GM18520 (cell line): ENCODE data around the gene CDH13.

Source experiments
- ATAC-seq: cut with Tn5 transposase; IDR thresholded peaks from one replicate; pipeline ENCODE4 v1.9.1; 2021; ENCODE audit not compliant: unreplicated experiment

CDH13 gene

DNA sequence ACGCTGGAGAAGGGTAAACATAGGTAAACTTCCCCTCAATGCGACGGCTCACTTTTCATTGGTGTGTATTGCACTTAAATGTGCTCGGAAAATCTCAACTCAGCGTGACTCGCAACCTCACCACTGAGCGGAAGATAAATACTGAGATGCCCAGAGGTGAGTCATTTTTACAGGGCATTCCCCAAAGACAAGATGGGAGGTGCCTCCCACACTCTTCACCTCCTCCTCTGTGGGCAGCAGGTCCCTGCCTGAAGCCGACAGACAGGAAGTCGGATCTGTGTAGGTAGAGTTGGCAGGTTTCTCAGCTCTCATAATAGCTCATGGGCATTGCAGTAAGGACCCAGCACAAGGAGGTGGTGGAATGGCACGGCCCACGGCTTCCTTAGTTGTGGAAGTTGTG, 906.4 kb downstream of the CDH13 start:
- ATAC-seq, result no peak

DNA sequence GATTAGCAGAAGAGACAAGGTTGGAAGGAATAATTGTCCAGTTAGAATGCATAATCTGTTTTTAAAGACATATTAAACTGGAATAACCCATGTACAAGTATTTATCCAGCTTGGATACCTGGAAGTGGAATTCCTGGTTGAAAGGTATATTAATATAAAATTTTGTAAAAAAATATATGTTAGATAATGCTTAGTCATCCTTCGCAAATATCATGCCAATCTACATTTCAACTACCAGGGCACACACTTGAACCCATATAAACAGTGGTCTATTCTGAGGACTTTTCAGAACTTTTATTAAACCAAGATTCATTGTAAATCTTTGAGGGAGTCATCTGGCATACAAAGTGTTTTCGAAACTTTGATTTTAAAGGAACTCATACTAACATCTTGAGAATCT, 911.9 kb downstream of the CDH13 start:
- ATAC-seq, result no peak

DNA sequence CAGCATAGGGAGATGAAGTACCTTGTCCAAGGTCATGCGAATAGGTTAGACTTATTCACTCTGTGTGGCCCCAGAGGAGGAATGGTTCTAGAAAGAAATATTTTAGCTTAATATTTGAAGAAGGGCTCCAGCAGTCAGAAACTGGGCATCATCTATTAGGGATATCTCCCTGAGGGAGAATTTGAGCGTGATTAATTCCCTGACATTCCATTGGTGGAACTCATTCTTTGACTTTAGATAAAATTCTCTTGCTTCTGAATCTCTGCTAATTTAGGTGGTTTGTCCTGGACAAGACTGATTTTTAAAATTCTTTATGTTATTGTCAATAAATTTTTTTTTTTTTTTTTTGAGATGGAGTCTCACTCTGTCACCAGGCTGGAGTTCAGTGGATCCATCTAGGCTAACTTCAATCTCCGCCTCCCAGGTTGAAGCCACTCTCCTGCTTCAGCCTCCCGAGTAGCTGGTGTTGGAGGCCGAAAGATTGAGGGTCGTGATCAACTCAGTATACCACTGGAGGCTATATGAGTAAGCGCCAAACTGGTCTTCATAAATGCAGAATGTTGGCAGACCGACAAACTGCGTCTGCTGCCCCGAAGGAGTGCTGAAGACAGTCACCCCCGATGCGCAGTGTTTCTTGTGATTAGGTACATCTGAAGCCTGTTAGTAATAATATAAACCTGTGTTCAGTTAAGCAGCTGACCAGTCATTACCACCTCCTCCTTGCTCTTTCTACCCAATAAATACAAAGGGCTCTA, 913.1 kb downstream of the CDH13 start:
- no peak for ATAC-seq

DNA sequence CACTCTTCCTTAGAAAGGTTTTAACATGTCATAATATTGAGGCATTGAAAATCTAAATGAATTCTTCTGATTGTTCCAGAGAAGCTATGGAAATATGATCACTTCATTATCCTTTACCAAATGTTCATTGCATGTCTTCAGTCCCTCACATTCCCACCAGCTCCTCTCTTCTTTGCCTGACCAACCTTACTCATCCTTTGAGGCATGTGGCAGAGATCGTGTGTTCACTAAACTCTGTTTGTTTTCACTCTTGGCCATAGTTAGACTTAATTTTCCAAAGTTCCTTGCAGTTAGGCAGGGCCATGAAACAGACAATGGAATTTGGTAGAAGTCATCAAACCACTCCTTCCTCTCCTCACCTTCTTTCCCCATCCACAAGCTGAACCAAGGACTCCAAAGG, 914.5 kb downstream of the CDH13 start:
- ATAC-seq, result no peak

DNA sequence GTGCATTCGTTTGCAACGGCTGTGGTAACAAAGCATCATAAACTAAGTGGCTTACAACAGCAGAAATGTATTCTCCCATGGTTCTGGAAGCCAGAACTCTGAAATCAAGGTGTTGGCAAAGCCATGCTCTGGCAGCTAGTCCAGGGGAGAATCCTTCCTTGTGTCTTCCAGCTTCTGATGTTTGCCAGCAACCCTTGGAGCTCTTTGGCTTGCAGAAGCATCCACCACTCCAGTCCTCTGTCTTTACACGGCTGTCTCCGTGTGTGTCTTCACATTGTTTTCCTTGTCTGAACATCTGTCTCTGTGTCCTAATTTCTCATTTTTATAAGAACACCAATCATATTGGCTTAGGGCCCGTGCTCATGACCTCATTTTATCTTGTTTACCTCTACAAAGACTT, 915.7 kb downstream of the CDH13 start:
- ATAC-seq, result no peak

DNA sequence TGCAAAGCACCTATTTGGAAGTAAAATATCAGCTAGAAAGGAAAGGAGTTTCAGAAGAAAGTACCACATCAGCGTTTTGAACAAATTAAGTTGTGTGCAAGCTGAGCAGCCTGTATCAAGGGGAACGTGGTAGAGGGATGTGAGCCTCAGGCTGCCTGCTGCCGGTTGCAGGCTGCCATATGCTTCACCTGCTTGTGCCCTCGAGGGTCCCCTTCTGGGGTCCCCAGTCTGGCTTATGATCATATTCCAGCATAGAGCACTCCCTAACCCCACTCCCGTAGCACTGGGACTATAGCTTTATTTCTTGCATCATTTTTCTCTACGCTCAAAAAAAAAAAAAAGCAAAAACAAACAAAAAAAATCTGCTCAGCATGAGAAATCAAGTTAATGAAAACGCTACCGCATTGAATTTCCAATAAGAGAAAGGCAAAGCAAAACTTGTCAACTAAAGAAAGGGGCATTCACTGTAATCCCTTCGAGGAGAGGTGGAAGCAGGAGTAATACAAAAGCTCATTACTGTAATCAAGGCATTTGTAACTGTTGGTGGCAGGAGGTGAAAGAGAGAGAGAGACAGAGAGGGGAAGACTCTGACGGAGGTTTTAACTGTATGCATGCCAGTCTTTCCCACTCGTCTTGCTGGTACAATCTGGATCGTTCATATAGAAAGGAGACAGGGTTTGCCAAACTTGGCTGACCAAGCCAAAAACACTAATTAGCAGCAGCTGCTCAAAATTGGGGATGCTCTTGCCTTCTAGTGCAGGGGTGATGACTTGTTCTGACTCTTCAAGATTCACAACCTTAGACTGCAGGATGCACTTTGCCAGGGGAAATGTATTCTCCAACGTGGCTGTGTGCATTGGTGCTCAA, 922.8 kb downstream of the CDH13 start:
- no peak for ATAC-seq

DNA sequence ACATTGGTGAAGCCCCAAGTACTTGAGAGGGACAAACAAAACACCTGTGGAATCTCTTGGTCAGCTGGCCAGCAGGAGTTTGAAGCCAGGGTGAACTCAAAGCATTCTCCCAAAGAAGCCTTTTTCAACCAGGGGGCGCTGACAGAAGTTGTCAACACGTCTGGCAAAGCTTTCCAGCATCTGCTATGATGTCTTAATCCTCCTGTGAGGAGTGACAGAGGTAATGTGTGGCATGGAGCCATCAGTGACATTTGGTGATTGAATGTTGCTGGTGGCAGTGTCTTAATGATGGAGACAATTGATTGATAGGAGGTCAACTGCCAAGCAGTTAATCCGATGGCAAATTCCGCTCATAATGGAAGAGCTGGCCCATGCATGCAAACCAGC, 923.4 kb downstream of the CDH13 start:
- ATAC-seq, result no peak

DNA sequence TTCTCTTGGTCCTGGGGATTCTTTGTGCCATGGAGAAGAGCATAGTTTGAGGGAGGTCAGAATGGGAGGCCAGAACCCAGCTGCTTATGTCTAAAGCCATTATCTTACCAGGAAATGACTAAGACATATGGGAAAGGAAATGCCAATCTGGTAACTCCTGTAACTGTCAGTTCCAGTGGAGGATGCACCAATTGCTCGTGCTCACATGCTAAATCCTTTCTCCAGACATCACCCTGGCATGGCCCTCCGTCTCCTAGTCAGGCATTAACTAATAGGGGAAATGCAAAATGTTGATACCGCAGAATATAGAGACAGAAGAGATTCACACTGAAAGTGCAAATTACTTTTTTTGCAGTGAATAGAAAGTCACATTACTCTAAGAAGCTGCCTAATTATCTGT, 925.5 kb downstream of the CDH13 start:
- no peak for ATAC-seq

DNA sequence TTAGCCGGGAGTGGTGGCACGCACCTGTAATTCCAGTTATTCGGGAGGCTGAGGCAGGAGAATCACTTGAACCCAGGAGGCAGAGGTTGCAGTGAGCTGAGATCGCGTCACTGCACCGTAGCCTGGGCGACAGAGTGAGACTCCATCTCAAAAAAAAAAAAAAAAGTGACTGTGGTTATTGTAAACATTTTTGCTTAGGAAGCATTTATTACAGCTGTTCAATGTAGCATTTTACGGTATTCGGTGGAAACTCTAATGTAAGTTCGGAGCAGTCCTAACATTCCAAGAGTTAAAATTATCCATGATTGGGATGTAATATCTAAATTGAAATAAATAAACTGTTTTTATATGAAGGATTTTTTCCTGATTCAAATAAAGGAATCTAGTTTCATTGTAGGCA, 926.2 kb downstream of the CDH13 start:
- ATAC-seq, result no peak

DNA sequence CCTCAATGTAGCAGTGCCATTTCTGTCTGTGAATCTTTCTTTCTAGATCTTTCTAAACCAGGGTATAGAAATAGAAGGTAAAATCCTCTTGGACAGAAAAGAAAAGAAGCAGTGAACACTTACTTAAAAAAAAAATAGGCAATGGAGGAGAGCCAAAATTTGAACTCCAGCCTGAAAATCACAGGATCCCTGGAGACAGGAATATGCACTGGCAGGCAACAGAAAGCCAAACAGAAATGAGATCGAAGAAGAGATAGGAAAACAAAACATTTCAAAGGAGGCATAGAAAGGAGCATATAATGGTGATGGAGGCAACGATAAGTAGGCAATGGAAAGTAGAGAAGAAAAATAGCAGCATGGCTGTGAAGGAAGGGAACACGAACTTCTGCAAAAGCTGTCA, 927.3 kb downstream of the CDH13 start:
- ATAC-seq, result no peak

DNA sequence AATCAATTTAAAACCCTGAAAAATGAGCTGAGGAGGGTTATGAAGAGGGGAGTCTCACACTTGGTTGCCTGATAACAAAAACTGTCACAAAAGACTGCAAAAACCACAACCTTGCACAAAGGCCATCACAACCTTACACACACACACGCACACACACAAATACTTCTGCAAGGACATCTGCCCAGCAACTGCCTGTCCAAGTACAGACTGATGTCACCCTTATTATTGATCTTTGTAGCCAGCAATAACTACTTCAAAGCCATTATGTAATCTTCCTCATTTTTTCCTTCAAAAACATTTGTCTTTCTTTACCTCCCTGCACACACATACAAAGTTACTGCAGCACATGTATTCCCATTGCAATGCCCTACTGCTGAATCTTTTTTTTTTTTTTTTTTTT, 927.8 kb downstream of the CDH13 start:
- no peak for ATAC-seq

DNA sequence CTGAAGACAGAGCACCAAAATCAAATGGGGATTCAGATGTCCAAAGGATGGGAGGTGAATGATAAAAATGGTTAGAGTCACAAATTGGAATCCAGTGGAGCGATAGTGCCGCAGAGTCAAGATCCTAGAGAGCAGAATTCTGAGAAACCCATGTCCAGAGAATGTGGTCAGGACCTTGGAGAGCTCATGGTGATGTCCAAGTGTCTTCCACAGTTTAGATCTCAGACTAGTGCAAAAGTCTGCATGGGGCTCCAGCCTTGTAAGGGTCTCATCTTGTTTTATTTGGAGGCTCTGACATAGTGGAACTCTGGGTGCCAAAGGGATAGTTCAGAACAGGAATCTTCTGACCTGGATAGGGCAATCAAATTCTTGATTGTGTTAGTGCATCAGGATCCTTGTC, 935.1 kb downstream of the CDH13 start:
- no peak for ATAC-seq

DNA sequence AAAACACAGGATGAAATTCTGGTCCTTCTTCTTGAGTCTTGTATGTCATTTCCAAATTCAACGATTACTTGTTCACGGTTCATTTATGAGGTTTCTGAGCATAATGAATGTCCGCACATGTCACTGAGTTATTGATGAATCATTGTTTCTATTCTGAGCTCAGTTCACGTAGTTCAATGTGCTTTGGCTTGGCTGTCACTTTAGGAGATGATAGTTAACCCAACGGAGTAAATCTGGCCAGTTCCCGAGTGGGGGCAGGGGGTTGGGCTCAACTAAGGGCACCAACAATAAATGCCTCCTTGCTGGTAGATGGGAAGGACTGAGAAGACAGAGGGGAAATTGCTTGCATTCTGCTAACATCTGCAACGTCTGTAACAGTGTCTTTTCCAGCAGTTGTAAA, 941.6 kb downstream of the CDH13 start:
- ATAC-seq, result no peak

DNA sequence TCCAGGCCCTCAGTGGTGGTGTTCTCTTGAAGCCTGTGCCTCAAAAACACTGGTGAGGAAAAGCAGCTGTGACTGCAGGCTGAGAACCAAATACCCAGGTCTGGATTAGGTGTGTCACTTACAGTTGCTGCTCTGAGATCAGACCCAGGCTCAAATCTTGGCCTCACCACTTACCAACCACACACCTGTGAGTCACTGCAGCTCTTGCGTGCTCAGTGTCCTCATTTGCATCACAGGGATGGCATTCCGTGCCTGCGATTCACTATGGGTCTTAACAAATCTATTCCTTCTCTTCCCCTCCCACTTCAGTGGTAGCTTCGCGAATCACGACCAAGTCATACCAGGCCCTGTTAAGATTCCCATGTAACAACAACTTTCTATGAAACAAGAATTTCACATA, 947.6 kb downstream of the CDH13 start:
- no peak for ATAC-seq

DNA sequence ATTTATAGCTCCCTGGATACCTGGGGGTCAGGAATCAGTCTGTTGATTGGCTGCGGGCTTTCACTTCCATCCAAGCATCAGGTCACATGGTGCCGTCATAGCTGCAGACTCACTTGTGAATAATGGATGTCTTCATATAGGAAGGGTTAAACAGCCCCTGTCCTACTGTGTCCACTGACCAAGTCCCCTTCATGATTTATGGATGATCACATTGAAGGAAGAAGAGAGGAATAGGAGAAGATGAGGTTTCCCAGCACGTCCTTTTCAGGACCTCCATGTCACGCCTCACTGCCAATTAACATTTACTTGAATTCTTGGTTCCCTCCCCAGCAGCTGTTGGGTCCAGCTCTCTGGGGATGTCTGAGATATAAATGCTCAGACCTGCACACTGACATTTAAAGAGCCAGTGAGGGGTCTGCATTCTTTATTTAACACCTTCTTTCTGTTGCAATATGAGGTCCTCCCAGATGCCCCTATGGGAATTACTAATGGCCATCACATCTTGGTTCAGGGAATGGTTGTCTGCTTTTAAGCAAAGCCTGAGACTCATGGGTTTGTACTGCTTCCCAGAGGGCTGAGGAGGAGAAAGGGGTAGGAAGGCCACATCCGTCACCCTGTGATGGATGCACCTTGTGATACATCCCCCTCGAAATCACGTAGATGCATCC, 950.4 kb downstream of the CDH13 start:
- ATAC-seq, result no peak

DNA sequence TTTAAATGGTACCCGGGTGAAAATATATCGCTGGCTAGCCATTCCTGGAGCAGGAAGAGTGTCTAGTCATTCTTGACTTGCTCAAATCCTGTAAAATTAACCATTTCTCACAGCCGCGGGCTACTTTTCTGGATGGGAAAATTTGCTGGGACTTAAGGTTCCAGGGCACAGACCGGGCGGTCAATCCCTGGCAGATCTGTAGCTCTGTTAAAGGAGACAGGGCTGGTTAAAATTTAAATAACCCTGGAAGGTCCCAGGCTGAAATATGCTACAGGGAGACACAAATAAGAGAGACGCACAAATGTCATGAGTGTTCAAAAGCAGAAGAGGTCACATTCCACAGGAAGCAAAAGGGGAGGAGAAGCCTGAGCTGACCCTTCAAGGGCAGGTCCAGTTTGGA, 951.4 kb downstream of the CDH13 start:
- no peak for ATAC-seq

DNA sequence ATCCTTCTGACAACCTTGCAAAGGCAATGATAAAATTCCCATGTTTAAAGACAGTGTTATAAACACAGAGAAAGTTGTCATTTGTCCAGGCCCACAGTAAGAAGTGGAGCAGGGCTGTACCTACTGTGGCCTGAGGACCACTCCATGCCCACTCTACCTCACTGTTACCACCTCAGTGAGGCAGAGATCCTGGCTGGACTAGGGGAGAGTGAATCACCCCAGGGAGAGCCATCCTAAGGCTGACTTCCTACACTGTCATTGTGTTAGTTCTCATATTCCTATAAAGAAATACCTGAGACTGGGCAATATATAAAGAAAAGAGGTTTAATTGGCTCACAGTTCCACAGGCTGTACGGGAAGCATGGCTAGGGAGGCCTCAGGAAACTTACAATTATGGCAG, 952.3 kb downstream of the CDH13 start:
- no peak for ATAC-seq

DNA sequence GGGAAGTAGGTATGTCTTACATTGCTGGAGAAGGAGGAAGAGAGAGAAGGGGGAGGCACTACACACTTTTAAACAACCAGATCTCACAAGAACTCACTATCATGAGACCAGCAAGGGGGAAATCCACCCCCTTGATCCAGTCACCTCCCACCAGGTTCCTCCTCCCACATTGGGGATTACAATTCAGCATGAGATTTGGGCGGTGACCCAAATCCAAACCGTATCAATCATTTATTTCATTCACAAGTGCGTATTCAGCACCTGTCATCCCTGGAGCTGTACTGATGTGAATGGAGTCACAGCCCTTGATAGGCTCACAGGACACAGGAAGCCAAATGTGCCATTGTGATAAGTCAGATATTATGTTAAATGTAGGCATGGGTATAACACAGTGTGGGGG, 952.7 kb downstream of the CDH13 start:
- no peak for ATAC-seq

DNA sequence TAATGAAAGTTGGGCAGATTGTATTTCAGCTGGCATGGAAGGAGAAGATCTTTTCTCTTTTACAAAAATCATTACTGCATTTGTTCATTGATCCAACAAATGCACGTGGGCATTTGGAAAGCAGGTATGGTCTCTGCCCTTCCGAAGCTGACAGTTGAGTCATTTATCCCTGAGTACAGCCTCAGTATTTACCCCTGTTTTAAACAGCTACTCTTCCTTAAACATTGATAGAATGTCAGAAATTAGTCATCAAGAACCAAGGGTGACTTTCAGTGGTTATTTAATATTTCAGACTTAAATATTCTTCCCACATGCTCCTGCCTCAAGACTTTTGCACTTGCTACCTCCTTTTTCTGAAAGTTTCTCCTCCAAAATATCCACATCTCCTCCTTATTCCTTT, 954.3 kb downstream of the CDH13 start:
- ATAC-seq, result no peak

DNA sequence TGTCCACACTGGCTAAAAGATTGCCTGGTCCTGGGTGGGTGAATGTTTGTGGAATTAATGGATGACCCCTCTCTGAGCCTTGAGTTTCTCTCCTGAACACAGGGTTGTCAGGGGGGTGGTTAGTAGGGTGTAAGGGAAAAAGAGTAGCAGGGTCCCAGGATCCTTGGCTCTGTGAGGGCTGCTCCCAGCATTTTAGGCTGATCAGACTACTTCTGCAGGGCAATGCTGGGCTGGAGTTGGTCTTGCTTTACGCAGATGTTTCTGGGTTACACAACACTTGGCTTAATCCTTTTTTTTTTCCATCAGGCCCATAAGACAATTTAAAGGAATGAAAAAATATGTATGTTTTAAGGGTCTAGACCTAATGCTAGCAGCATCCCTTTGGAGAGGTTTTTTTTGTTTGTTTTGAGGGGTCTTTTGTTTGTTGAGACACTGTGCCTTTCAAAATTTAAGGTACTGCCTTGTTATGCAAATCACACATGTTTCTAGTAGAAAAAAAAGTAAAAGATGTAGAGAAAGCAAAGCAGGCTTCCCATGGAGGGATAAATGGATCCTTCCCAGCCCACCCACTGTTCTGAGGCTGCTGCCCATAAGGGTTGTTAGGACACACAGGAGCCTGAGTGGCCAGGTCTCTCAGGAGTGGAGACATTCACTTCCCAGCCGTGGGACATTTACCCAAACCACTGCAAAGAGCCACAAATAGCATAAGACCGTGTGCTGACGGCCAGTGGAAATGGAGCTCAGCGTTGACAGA, 955.4 kb downstream of the CDH13 start:
- no peak for ATAC-seq

DNA sequence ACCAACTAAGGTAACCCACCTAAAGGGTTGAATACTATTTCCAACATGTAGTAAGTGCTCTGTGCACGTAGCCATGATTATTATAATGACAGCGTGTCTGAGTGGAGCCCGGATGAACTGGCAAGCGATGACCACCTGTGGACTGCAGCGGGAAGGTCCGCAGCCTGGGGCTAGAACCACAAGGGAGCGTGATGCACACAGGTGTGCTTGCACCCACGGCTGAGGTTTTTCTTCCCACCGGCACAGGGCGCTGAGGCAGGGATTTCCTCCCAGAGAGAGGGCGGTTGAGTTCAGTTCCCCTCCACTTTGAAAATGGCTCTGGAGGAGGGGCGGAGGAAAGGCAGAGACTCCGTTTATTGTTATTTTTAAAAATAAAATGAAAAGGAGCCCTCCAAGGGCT, 959.3 kb downstream of the CDH13 start:
- no peak for ATAC-seq
